Activated T-cell treated with anti-CD3 and anti-CD28 coated beads, Interleukin-2, amount 50 U/mL, for 4 hours (primary cell): ENCODE results near the gene PDS5B. TPM values are rescaled to one million over a fixed set of nuclear protein-coding genes. Genes with fewer than 3 reads are reported as not detected.
"Not testable (repeated sequence)": the region's sequence is repeated elsewhere in the genome, so short reads cannot be mapped to it uniquely, and the experiment has no call there.

ENCODE experiments used
- ATAC-seq, 2 donors: fragments of 200-7000 bp; cut with Tn5 transposase; one replicate each; pipeline ENCODE4 v1.10.0; 2021
- DNase-seq: peaks from one replicate; pipeline ENCODE4 v3.0.0-alpha.2; 2020
- H3K27me3 Mint-ChIP-seq: one replicate; pipeline ENCODE4 v1.8.0; 2021; ENCODE audit warnings: low read depth, mixed read lengths
- H3K36me3 Mint-ChIP-seq: one replicate; pipeline ENCODE4 v1.8.0; 2022; ENCODE audit warnings: mixed read lengths; ENCODE audit not compliant: insufficient read depth
- H3K4me1 Mint-ChIP-seq: one replicate; pipeline ENCODE4 v1.8.0; 2021; ENCODE audit warnings: low read depth, mixed read lengths
- H3K4me3 Mint-ChIP-seq: one replicate; pipeline ENCODE4 v1.8.0; 2021; ENCODE audit warnings: mild to moderate bottlenecking, moderate library complexity, mixed read lengths
- H3K9me3 Mint-ChIP-seq: one replicate; pipeline ENCODE4 v1.8.0; 2021; ENCODE audit warnings: mixed read lengths
- total RNA-seq, 3 donors: library from RNA; stranded (reverse); gene quantifications; one replicate each; pipeline ENCODE4 v1.2.1, GENCODE V29; 2021

Gene PDS5B
- total RNA-seq, 3 donors from 2014 or later, result 37.6 to 41.8 (median 38.2) TPM

DNA sequence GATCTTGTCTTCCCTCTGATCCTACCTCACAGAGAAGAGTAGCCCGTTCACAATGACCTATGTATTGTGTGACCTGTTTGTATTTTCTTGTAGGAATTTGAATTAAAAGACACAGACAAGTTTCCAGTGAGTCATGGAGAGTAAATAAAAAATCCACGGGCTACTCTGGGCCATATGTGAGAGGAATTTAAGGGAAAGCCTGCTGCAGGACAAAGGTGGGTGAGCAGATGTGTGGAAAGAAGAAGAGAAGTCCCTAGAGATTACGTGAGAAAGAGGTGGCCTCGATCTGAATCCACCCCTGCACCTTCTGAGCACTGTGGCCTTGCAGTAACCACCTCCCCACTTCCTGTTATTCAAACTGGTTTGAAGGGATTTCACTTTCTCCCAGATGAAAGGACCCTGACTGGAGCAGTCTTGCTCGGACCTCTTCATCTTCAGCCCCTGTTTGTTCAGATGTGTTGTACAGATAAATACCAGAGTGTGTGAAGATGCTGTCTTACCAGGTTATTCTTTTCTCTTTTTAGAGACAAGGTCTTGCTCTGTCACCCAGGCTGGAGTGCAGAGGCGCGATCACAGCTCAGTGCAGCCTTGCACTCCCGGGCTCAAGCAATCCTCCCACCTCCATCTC is 205.4 kb downstream of the PDS5B start:
- peaks cover 2% of the 10 kb centered on the region for H3K36me3 Mint-ChIP-seq

DNA sequence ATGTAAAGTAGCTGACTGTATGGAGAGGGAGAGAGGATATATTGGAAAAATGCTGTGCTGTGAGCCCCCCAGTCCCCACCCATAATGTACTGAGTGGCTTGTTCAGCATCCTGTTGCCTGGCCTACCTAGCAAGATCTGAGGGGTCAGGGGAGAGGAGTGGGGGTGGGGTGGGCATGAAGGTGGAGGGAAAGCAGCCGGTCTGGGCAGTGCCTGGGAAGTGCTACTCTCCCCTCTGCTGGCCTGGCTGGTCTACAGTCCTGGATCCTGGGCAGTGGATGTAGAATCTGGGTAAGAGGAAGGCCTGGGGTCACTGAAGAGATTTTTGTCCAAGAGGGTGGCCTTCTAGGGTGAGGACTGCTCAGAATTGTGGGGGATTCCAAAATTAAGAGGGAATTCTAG is 210.5 kb downstream of the PDS5B start:
- H3K9me3 Mint-ChIP-seq, result no peaks in the 10 kb centered on the region
- ATAC-seq (no peak), DNase-seq (no peak)
- peaks cover 20% of the 10 kb centered on the region for H3K4me1 Mint-ChIP-seq
- H3K4me3 Mint-ChIP-seq, result no peak overlapping the region
- no peaks in the 10 kb centered on the region for H3K36me3 Mint-ChIP-seq
- peaks cover 6% of the 10 kb centered on the region for H3K27me3 Mint-ChIP-seq

More for the DNA sequence above, 205.4 kb downstream of the PDS5B start:
- Mint-ChIP-seq H3K27me3 (peaks cover 2% of the 10 kb centered on the region), H3K4me3 (peak overlapping the region; percentile 34), H3K9me3 (no peaks in the 10 kb centered on the region), H3K4me1 (peaks cover 37% of the 10 kb centered on the region)
- DNase-seq (no peak), ATAC-seq (peak; percentile 80 to 83)

DNA sequence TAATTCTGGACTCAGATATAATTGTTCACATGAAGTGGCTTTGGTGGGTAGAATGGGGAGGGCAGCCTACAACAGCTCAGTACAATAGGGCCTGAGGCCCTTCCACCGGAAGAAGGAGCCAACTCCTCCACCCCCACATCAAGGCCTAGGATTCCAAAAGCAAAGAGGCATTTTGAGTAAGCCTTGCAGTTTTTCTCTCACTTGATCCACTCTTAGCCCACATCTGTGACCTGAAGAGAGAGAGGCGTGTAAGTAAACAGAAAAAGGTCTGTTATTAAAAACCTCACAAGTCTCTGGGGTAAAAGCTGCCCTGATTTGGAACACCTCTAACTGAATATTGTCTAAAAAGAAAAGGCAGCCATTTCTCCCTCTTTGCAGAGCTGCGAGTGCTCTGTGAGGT is 215.9 kb downstream of the PDS5B start:
- H3K4me1 Mint-ChIP-seq, result no peaks in the 10 kb centered on the region
- peaks cover 1% of the 10 kb centered on the region for H3K9me3 Mint-ChIP-seq
- no peaks in the 10 kb centered on the region for H3K36me3 Mint-ChIP-seq
- H3K27me3 Mint-ChIP-seq, result peaks cover 5% of the 10 kb centered on the region
- no peak overlapping the region for H3K4me3 Mint-ChIP-seq
- DNase-seq (no peak), ATAC-seq (no peak)

DNA sequence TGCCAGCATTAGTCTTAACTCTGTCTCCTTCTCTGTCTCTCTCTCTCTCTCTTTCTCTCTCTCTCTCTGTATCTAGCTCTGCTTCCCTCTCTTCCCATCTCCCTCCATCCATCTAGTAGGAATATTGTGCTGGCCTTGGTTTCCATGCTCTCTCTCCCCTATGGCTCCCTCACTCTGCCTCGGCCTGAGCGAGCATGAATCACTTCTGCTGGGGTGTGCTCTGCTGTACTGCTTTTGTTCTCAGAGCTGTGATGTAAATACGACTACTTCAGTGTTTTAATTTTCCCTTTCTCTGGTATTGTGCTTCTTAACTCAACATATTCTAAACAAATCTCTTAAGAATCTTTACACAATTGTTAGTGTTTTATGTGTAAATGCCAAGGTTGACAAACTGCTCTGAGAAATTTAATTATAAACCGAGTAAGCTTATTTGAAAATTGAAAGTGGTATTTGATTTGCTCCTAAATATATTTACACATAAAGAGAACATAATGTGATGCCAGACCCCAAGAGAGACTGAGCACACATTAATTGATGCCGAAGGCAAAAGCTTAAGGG is 218.5 kb downstream of the PDS5B start:
- ATAC-seq (no peak), DNase-seq (no peak)
- no peak overlapping the region for H3K4me3 Mint-ChIP-seq
- H3K4me1 Mint-ChIP-seq, result no peaks in the 10 kb centered on the region
- H3K27me3 Mint-ChIP-seq, result peaks cover 2% of the 10 kb centered on the region
- no peaks in the 10 kb centered on the region for H3K36me3 Mint-ChIP-seq
- peaks cover 6% of the 10 kb centered on the region for H3K9me3 Mint-ChIP-seq

DNA sequence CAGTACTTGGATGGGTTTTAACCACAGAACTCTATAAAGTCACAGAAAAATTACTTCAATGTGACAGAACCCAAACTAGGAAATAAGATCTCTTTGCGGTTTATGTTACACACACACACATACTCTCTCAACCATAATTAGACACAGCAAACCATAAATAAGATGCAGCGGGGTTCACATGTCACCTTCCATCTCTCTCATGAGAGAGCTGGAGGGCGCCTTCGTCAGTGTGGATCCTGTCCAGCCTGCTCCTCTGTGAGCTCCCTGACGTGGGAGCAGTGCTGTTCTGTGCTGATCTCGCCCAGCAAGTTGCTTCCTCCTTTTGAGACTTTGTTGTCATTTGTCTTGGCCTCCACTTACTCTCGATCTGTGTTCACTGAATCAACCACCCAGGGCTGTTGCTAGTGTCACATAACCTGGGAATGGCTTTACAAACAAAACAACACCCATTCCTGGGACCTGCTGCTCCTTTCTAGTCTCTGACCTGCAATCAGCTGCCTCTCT is 225.1 kb downstream of the PDS5B start:
- peaks cover 2% of the 10 kb centered on the region for H3K36me3 Mint-ChIP-seq
- H3K27me3 Mint-ChIP-seq, result peaks cover 2% of the 10 kb centered on the region
- peaks cover 10% of the 10 kb centered on the region for H3K4me1 Mint-ChIP-seq
- H3K4me3 Mint-ChIP-seq, result peak overlapping the region; percentile 47
- H3K9me3 Mint-ChIP-seq, result peaks cover 19% of the 10 kb centered on the region
- ATAC-seq (peak; percentile 40 to 43), DNase-seq (no peak)

DNA sequence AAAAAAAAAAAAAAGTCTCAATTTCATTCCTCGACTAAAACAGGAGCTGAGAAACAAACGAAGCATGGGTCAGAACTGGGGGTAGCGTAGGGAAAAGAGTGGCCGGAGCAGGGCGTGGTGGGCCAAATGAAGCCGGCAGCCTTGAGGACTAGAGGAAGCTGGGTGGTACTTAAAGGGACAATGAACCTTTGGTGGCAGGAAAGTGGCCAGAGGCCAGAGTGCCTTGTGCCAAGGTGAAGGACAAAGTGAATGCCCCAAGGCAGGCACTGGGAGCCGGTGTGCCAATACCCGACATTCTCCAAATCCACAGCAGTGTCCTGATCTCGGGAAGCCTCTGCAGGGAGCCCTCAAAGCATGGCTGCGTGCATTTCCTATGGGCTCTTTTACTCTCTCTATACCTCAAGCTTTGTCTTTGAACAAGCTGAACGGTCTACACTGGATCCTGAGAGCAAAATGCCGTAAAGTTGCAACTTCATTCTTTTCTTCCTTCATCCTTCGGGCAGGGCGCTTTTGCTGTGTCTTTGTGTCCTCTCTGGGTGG is 235.0 kb downstream of the PDS5B start:
- Mint-ChIP-seq H3K4me3 (no peak overlapping the region), H3K27me3 (no peaks in the 10 kb centered on the region), H3K9me3 (no peaks in the 10 kb centered on the region), H3K4me1 (no peaks in the 10 kb centered on the region), H3K36me3 (no peaks in the 10 kb centered on the region)
- ATAC-seq (no peak), DNase-seq (no peak)

DNA sequence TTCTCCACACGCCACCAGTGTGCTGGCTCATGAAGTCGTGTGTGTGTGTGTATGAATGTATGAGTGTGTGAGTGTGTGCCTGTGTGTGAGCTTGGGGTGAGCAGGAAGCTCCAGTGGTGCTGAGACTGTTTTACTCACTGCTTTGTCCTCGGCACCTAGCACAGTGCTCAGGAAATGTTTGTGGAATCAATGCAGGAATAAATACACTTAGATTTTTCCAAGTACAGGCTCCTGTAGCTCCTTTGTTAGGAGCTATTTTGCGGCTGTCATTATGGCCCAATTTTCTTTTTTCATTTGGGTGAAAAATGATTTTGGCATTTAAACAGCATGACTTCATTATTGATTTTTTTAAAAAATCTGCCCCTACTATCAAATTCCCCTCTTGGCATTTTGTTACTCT is 236.5 kb downstream of the PDS5B start:
- Mint-ChIP-seq H3K4me3 (no peak overlapping the region), H3K27me3 (no peaks in the 10 kb centered on the region), H3K36me3 (no peaks in the 10 kb centered on the region), H3K9me3 (no peaks in the 10 kb centered on the region), H3K4me1 (no peaks in the 10 kb centered on the region)
- DNase-seq (no peak), ATAC-seq (no peak)

DNA sequence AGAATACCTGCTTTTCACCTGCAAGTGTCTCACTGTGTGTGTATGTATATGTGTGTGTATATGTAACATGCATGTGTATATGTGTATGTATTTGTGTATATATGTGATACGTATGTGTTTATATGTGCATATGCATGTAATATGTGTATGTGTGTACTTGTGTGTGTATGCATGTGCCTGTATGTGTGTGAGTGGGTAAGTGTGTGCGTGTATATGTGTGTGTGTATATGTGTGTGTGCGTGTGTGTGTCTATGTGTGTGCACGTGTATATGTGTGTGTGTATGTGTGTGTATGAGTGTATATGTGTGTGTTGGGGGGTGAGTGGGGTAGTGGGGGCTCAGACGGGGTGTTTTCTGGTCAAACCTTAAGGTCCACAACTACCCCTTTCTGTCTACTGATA is 237.3 kb downstream of the PDS5B start:
- H3K4me1 Mint-ChIP-seq, result no peaks in the 10 kb centered on the region
- H3K4me3 Mint-ChIP-seq, result no peak overlapping the region
- H3K9me3 Mint-ChIP-seq, result no peaks in the 10 kb centered on the region
- ATAC-seq (no peak), DNase-seq (no peak)
- no peaks in the 10 kb centered on the region for H3K27me3 Mint-ChIP-seq
- no peaks in the 10 kb centered on the region for H3K36me3 Mint-ChIP-seq

DNA sequence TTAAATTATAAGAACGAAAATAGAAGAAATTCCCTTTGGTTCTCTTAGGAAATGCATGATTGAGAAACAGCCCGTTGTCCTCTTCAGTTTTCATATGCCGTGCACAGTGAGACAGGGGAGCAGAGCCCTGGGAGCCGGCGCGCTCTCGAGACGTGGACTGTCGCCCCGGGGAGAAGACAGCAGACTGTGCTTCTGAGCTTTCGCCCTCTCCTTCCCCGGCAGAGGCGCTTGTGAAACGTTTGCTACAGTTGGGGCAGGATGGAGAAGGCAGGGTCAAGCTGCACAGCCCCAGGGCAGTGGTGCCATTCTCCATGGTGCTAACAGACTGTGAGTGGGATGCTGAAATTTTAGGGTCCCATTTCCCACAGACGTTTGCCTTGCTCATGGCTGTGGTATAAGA is 237.8 kb downstream of the PDS5B start:
- H3K4me1 Mint-ChIP-seq, result no peaks in the 10 kb centered on the region
- no peaks in the 10 kb centered on the region for H3K36me3 Mint-ChIP-seq
- no peaks in the 10 kb centered on the region for H3K9me3 Mint-ChIP-seq
- no peak for ATAC-seq
- no peak overlapping the region for H3K4me3 Mint-ChIP-seq
- H3K27me3 Mint-ChIP-seq, result no peaks in the 10 kb centered on the region
- DNase-seq, result no peak

DNA sequence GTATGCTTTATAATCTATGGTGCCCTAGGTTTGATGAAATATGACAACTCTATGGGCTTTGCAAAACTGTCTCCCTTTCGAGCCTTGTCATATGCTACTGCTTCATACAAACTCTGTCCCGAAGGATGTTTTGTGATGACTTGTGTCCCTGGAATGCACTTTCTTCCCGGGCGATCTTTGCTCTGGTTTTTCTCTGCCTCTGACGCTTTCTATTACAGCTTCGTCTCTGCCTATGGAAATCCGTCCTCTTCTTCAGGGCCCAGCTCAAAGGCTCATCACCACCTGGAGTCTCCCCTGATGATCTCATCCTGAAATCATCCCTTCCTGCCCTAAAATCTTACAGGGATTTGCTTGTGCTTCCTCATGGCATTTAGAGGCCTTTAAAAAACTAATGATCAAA is 238.4 kb downstream of the PDS5B start:
- H3K36me3 Mint-ChIP-seq, result no peaks in the 10 kb centered on the region
- no peak overlapping the region for H3K4me3 Mint-ChIP-seq
- DNase-seq (no peak), ATAC-seq (no peak)
- H3K9me3 Mint-ChIP-seq, result no peaks in the 10 kb centered on the region
- no peaks in the 10 kb centered on the region for H3K4me1 Mint-ChIP-seq
- no peaks in the 10 kb centered on the region for H3K27me3 Mint-ChIP-seq

DNA sequence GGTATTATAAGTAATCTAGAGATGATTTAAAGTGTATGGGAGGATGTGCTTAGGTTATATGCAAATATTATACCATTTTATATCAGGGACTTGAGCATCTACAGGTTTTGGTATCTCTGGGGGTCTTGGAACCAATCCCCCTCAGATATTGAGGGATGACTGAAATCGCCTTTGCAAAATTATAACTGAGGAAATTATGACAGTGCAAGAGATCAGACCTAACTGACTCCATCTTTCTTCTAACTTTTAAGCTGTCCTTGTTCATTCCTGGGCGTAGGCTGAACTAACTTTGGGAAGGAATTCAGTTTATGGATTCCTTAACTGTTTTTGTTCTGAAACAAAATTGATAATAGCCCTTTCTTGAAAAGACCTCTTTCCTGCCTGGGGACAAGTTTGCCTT is 239.2 kb downstream of the PDS5B start:
- no peak overlapping the region for H3K4me3 Mint-ChIP-seq

DNA sequence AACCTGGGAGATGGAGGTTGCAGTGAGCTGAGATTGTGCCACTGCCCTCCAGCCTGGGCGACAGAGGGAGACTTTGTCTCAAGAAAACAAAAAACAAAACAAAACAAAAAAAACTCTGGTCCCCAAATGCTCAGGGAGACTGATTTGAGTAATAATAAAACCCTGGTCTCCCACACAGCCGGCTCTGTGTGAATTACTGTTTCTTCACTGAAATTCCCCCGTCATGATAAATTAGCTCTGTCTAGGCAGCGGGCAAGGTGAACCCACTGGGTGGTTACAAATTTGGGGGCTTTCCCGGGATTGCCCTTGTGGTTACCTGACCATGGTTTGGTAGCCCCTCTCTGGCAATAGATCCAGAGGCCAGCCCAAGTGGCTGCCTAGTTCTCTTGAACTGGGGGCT is 240.1 kb downstream of the PDS5B start:
- H3K4me1 Mint-ChIP-seq, result not testable (repeated sequence)

More for the DNA sequence above, 239.2 kb downstream of the PDS5B start:
- ATAC-seq (no peak), DNase-seq (no peak)
- Mint-ChIP-seq H3K9me3 (no peaks in the 10 kb centered on the region), H3K27me3 (no peaks in the 10 kb centered on the region), H3K4me1 (no peaks in the 10 kb centered on the region), H3K36me3 (no peaks in the 10 kb centered on the region)

More for the DNA sequence above, 240.1 kb downstream of the PDS5B start:
- H3K27me3 Mint-ChIP-seq, H3K9me3 Mint-ChIP-seq, ATAC-seq, H3K4me3 Mint-ChIP-seq, H3K36me3 Mint-ChIP-seq, DNase-seq: not testable (repeated sequence)
